ENCODE measurements around the gene VWA2.

VWA2 gene

DNA sequence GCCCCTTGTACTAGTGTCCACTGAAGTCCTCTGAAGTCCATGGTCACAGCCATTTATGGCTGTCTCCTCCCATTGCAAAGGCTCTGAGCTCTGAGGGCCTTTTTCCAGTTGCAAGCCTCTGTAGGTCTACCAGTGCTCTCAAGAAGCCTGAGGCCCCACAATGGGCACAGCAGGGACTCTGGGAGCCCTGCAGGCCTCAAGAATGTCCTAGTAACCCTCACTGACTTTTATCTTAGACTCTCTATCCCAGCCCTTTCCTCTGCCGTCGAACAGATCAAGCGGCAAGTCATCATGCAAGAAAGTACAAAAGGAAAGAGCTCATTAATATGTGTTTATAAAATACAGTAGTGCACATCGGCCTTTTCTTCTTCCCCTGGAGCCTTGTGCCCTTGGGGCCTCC is 23.4 kb downstream of the VWA2 start:
- Histone ChIP-seq H3K4me1 (ENCODE audit: insufficient read depth, low read length) (no peaks in the 10 kb centered on the region), H3K27me3 (ENCODE audit: insufficient read depth, low read length) (no peaks in the 10 kb centered on the region), H3K9ac (ENCODE audit: low read depth, low read length) (no peak overlapping the region), H3K4me3 (ENCODE audit: low read length) (no peak overlapping the region), H3K9me3 (ENCODE audit: insufficient read depth, low read depth, low read length) (no peaks in the 10 kb centered on the region), H3K36me3 (ENCODE audit: insufficient read depth, low read depth, low read length) (no peaks in the 10 kb centered on the region), H3K27ac (ENCODE audit: low read length) (no peak overlapping the region)

DNA sequence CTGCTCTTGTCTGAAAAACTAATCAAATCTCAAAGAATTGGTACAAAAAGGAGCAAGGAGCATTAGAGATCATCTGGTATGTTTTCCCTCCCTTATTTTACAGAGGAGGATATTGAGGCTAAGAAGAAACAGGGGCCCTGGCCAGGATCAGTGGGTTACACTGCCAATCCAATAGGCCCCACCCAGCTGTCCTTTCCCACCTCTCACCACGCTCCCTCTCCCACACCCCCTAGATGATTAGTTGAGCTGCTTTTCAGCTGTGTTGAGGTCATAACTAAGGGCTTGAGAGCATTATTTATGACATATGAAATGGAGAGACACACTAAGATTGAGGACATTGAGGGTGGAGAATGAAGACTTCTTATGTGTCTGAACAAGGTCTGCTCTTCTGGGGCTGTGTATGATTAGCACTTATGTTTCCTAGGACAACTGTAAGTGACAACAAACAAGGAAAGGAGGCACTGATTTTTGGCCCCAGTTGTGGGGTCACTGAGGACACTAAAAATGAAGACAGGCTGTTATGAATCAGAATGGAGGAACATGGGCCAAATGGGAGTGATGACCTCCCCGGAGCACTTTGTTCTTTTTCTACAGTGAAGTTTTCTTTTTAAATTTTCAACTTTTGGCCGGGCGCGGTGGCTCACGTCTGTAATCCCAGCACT is 26.5 kb downstream of the VWA2 start:
- Histone ChIP-seq H3K9ac (ENCODE audit: low read depth, low read length) (no peak overlapping the region), H3K9me3 (ENCODE audit: insufficient read depth, low read depth, low read length) (no peaks in the 10 kb centered on the region), H3K4me1 (ENCODE audit: insufficient read depth, low read length) (no peaks in the 10 kb centered on the region), H3K27ac (ENCODE audit: low read length) (no peak overlapping the region), H3K27me3 (ENCODE audit: insufficient read depth, low read length) (no peaks in the 10 kb centered on the region), H3K36me3 (ENCODE audit: insufficient read depth, low read depth, low read length) (no peaks in the 10 kb centered on the region), H3K4me3 (ENCODE audit: low read length) (no peak overlapping the region)

DNA sequence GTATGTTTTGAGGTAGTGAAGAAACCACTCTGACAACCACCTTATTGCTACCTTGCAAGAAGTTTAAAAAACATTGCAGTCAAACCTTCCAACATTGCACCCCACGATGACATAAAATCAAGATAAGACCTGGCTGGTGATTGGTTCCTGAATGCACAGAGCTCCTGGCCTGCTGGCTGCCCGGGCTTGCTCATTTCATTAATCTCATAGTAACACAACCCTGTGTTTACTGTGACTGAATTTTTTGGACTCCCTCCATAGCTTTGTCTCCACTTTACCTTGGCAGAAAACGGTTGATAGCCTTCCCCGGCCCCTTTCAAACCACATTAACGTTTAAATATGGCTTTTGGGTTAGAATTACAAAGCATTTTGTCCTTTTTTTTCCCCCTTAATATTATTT is 27.5 kb downstream of the VWA2 start:
- Histone ChIP-seq H3K27ac (ENCODE audit: low read length) (no peak overlapping the region), H3K36me3 (ENCODE audit: insufficient read depth, low read depth, low read length) (no peaks in the 10 kb centered on the region), H3K4me1 (ENCODE audit: insufficient read depth, low read length) (no peaks in the 10 kb centered on the region), H3K9ac (ENCODE audit: low read depth, low read length) (no peak overlapping the region), H3K27me3 (ENCODE audit: insufficient read depth, low read length) (no peaks in the 10 kb centered on the region), H3K4me3 (ENCODE audit: low read length) (no peak overlapping the region), H3K9me3 (ENCODE audit: insufficient read depth, low read depth, low read length) (no peaks in the 10 kb centered on the region)

DNA sequence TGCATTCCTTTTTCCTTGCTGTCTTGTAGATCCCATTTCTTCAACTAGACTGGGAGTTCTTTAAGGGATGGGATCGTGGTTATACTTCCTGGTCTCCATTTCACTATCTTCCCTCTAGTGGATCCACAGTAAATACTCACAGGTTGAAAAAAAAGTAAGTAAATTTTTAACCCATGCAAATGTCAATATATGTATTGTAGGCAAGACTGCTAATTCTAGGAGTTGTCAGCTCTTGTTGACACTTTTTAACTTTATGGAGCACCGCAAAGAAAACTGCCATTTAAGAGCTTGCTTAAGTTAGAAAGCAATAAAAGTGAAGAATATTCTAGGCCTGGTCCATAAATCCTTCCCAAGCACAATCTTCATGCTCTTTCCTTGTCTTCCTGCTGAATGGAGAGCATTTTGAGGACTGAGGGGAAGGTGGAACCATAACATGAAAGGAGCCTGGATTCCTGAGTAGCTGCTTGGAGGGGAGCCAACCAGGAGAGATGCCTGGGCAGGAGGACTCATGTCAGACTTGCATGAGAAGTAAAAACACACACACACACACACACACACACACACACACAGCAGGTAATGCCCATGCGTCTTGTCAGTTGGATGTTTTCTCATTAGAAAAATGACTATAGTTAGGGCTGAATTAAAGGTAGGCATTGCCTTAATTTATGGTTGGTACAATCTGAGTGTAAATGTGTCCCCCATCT is 32.2 kb downstream of the VWA2 start:
- Histone ChIP-seq H3K9me3 (ENCODE audit: insufficient read depth, low read depth, low read length) (no peaks in the 10 kb centered on the region), H3K9ac (ENCODE audit: low read depth, low read length) (no peak overlapping the region), H3K27ac (ENCODE audit: low read length) (no peak overlapping the region), H3K27me3 (ENCODE audit: insufficient read depth, low read length) (no peaks in the 10 kb centered on the region), H3K36me3 (ENCODE audit: insufficient read depth, low read depth, low read length) (no peaks in the 10 kb centered on the region), H3K4me3 (ENCODE audit: low read length) (no peak overlapping the region), H3K4me1 (ENCODE audit: insufficient read depth, low read length) (no peaks in the 10 kb centered on the region)

DNA sequence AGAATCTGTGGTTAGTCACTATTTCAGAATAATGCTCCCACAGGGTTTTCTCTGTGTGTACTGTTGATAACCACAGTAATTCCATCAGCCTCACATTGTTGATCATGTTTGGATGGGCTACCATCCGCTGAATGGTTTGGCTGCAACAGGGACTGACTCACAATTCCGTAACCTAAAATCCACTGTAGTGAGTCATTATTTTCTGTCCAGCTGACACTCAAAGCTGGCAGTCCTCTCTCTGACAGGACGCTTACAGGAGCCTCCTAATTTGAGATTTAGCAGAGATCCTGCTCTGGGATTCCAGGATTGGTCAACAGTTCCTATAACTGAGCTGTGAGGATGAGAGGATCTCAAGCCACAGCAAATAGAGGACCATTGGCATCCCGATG is 32.7 kb downstream of the VWA2 start:
- Histone ChIP-seq H3K27me3 (ENCODE audit: insufficient read depth, low read length) (no peaks in the 10 kb centered on the region), H3K4me3 (ENCODE audit: low read length) (no peak overlapping the region), H3K27ac (ENCODE audit: low read length) (no peak overlapping the region), H3K4me1 (ENCODE audit: insufficient read depth, low read length) (no peaks in the 10 kb centered on the region), H3K9me3 (ENCODE audit: insufficient read depth, low read depth, low read length) (no peaks in the 10 kb centered on the region), H3K9ac (ENCODE audit: low read depth, low read length) (no peak overlapping the region), H3K36me3 (ENCODE audit: insufficient read depth, low read depth, low read length) (no peaks in the 10 kb centered on the region)

DNA sequence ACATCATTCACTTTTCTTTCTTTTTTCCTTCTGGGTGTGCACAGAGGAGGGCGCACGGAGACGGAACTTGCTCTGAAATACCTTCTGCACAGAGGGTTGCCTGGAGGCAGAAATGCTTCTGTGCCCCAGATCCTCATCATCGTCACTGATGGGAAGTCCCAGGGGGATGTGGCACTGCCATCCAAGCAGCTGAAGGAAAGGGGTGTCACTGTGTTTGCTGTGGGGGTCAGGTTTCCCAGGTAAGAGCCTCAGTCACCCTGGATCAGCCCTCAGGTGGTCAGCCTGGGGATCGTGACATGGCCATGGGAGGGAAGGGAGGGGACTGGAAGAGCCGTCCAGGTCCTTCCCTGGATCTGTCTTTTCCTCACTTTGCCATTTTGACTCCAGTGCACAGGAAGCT is 33.6 kb downstream of the VWA2 start:
- H3K4me3 ChIP-seq (ENCODE audit: low read length), result no peak overlapping the region
- H3K4me1 ChIP-seq (ENCODE audit: insufficient read depth, low read length), result no peaks in the 10 kb centered on the region
- H3K9ac ChIP-seq (ENCODE audit: low read depth, low read length), result no peak overlapping the region
- no peaks in the 10 kb centered on the region for H3K9me3 ChIP-seq (ENCODE audit: insufficient read depth, low read depth, low read length)
- no peaks in the 10 kb centered on the region for H3K27me3 ChIP-seq (ENCODE audit: insufficient read depth, low read length)
- no peaks in the 10 kb centered on the region for H3K36me3 ChIP-seq (ENCODE audit: insufficient read depth, low read depth, low read length)
- no peak overlapping the region for H3K27ac ChIP-seq (ENCODE audit: low read length)

DNA sequence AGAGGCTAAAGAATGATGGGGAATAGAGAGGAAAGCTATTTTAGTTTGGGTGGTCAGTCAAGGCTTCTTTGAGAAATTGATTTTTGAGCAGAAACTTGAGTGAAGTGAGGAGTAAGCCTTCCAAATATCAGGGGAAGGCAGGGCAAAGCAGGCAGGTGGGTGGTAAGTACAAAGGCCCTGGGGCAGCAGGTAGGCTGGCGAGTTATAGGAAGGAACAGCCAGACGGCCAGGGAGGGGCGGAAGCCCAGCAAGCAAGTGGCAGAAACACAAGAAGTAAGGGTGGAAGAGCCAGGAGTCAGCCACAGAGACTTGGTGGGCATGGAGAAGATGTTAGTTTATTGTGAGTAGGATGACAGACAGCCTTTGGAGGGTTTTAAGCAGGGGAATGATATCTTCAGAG is 34.9 kb downstream of the VWA2 start:
- no peaks in the 10 kb centered on the region for H3K27me3 ChIP-seq (ENCODE audit: insufficient read depth, low read length)
- no peaks in the 10 kb centered on the region for H3K4me1 ChIP-seq (ENCODE audit: insufficient read depth, low read length)
- no peaks in the 10 kb centered on the region for H3K9me3 ChIP-seq (ENCODE audit: insufficient read depth, low read depth, low read length)
- no peak overlapping the region for H3K4me3 ChIP-seq (ENCODE audit: low read length)
- H3K9ac ChIP-seq (ENCODE audit: low read depth, low read length), result no peak overlapping the region
- no peaks in the 10 kb centered on the region for H3K36me3 ChIP-seq (ENCODE audit: insufficient read depth, low read depth, low read length)
- H3K27ac ChIP-seq (ENCODE audit: low read length), result no peak overlapping the region

DNA sequence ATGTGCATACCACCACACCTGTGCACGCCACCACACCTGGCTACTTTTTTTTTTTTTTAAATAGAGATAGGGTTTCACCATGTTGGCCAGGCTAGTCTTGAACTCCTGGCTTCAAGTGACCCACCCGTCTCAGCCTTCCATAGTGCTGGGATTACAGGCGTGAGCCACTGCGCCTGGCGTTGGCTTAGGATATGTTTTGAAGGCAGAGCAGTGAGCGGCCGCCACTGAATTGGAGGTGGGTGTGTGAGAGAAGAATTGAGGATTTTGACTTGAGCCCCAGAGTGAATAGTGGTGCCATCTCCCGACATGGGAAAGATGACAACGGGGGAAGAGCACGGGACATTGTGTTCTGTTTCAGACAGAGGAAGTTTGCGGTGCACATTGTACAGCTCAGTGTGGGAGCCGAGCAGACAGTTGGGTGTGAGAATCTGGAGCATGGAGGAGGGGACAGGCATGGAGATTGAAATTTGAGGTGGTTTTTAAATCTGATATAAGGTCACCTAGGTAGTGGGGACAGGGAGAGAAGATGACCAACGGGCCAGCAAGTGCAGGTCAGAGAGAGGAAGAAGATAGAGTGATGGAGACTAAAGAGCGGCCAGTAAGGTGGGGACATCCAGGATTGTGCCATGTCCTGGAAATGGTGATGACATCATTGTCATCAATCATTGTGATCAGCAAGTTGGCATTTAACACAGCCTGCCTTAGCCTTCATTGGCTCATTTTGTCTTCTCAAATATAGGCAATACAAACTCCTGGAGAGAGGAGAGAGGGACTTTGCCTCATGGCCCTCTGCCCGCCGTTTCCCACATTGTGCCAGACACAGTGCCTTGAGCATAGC is 35.8 kb downstream of the VWA2 start:
- no peaks in the 10 kb centered on the region for H3K27me3 ChIP-seq (ENCODE audit: insufficient read depth, low read length)
- H3K36me3 ChIP-seq (ENCODE audit: insufficient read depth, low read depth, low read length), result no peaks in the 10 kb centered on the region
- no peak overlapping the region for H3K4me3 ChIP-seq (ENCODE audit: low read length)
- no peak overlapping the region for H3K27ac ChIP-seq (ENCODE audit: low read length)
- H3K4me1 ChIP-seq (ENCODE audit: insufficient read depth, low read length), result no peaks in the 10 kb centered on the region
- no peak overlapping the region for H3K9ac ChIP-seq (ENCODE audit: low read depth, low read length)
- H3K9me3 ChIP-seq (ENCODE audit: insufficient read depth, low read depth, low read length), result no peaks in the 10 kb centered on the region

DNA sequence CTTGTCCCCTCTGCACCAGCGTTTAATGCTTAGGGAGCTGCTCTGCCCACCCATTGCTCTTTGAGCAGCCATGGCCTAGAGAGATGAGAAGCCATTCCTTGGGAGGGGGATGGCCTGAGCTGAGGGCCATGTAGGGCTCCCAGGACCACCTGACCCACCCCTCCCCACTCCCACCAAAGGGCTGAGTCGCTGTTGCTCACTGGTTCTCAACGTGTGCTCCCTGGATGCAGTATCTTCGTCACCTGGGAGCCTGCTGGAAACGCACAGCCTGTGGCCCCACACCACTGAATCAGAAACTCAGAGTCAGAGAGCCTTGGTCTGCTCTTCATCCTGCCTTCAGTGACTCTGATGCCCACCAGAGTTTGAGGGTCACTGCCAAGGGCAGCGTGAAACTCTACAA is 37.0 kb downstream of the VWA2 start:
- Histone ChIP-seq H3K36me3 (ENCODE audit: insufficient read depth, low read depth, low read length) (no peaks in the 10 kb centered on the region), H3K27ac (ENCODE audit: low read length) (no peak overlapping the region), H3K4me1 (ENCODE audit: insufficient read depth, low read length) (no peaks in the 10 kb centered on the region), H3K9me3 (ENCODE audit: insufficient read depth, low read depth, low read length) (no peaks in the 10 kb centered on the region), H3K9ac (ENCODE audit: low read depth, low read length) (no peak overlapping the region), H3K4me3 (ENCODE audit: low read length) (no peak overlapping the region), H3K27me3 (ENCODE audit: insufficient read depth, low read length) (no peaks in the 10 kb centered on the region)

DNA sequence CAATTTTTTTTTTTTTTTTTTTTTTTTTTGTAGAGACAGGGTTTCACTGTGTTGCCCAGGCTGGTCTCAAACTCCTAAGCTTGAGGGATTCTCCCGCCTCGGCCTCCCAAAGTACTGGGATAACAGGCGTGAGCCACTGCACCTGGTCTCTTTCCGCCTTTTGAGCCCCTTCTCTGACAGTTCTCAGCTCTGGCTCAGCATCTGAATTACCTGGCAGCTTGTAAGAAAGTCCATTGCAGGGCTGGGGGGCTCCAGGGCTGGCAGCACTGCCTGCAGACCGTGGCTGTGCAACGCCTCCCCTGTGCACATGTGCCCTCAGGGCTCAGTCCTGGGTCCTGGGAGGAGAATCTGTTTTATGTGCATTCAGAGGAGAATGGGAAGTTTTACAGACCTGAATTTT is 37.6 kb downstream of the VWA2 start:
- no peaks in the 10 kb centered on the region for H3K9me3 ChIP-seq (ENCODE audit: insufficient read depth, low read depth, low read length)
- H3K4me1 ChIP-seq (ENCODE audit: insufficient read depth, low read length), result no peaks in the 10 kb centered on the region
- H3K9ac ChIP-seq (ENCODE audit: low read depth, low read length), result no peak overlapping the region
- H3K27ac ChIP-seq (ENCODE audit: low read length), result no peak overlapping the region
- no peak overlapping the region for H3K4me3 ChIP-seq (ENCODE audit: low read length)
- H3K27me3 ChIP-seq (ENCODE audit: insufficient read depth, low read length), result no peaks in the 10 kb centered on the region
- H3K36me3 ChIP-seq (ENCODE audit: insufficient read depth, low read depth, low read length), result no peaks in the 10 kb centered on the region

DNA sequence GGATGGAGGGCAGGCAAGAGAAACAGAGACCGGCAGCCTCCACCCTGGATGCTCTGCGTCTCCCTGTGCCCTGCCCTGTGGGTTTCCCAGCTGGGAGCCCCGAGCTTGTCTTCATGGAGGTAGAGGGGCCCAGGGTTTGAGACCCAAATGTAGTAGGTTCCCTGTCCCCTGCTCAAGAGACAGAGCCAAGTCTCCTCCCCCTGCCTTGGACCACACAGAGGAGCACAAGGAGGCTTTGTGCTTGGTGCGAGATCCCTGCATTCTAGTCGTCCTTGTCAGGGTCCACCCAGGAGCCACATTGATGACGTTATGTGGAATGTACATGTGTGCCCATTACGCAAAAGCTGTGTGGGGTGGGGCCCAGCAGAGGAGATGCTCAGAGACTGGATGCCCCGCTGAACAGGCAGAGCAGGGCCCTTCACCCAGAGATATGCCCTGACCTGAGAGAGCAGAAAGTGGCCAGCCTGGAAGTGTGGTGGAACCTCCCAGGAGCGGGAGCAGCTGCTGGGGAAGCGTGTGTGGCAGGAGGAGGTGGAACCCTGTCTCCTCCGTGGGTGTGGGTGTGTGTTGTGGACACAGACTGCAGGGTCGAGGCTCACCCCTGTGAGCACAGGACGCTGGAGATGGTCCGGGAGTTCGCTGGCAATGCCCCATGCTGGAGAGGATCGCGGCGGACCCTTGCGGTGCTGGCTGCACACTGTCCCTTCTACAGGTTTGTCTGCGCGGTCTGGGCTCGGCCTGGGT is 39.3 kb downstream of the VWA2 start:
- H3K4me1 ChIP-seq (ENCODE audit: insufficient read depth, low read length), result no peaks in the 10 kb centered on the region
- no peaks in the 10 kb centered on the region for H3K27me3 ChIP-seq (ENCODE audit: insufficient read depth, low read length)
- no peaks in the 10 kb centered on the region for H3K36me3 ChIP-seq (ENCODE audit: insufficient read depth, low read depth, low read length)
- no peaks in the 10 kb centered on the region for H3K9me3 ChIP-seq (ENCODE audit: insufficient read depth, low read depth, low read length)
- H3K9ac ChIP-seq (ENCODE audit: low read depth, low read length), result no peak overlapping the region
- no peak overlapping the region for H3K4me3 ChIP-seq (ENCODE audit: low read length)
- H3K27ac ChIP-seq (ENCODE audit: low read length), result no peak overlapping the region
